HTERT RPE-1 (cell line): Measurements from ENCODE around the gene PACRG.

Source experiments
- in situ Hi-C: fragments of 300-500 bp; cut with MboI; formaldehyde crosslinking; loops from 4 replicates; pipeline ENCODE4 v1.14.3; 2020; ENCODE audit warnings: low sequenced_read_pairs

PACRG gene

GRCh38 chr6:163190786-163191185, 463.0 kb downstream of the PACRG start:
- in situ Hi-C loops, result no loop called here

- in situ Hi-C loops, result no loop called here
Measured at GRCh38 chr6:163191704-163192537, 464.1 kb downstream of the PACRG start.

GRCh38 chr6:163192591-163192990, 464.8 kb downstream of the PACRG start:
- in situ Hi-C loops, result no loop called here

GRCh38 chr6:163193326-163193725, 465.6 kb downstream of the PACRG start:
- in situ Hi-C loops, result no loop called here

- in situ Hi-C loops, result no loop called here
Measured at GRCh38 chr6:163195721-163196691, 468.2 kb downstream of the PACRG start.

- in situ Hi-C loops, result no loop called here
Measured at GRCh38 chr6:163197839-163198238, 470.1 kb downstream of the PACRG start.

GRCh38 chr6:163198396-163198795, 470.6 kb downstream of the PACRG start:
- in situ Hi-C loops, result no loop called here

GRCh38 chr6:163199371-163199770, 471.6 kb downstream of the PACRG start:
- in situ Hi-C loops, result no loop called here

- in situ Hi-C loops, result no loop called here
Measured at GRCh38 chr6:163200289-163200688, 472.5 kb downstream of the PACRG start.

- in situ Hi-C loops, result no loop called here
Measured at GRCh38 chr6:163200694-163201093, 472.9 kb downstream of the PACRG start.

- in situ Hi-C loops, result no loop called here
Measured at GRCh38 chr6:163201855-163202254, 474.1 kb downstream of the PACRG start.

- in situ Hi-C loops, result no loop called here
Measured at GRCh38 chr6:163206196-163206595, 478.4 kb downstream of the PACRG start.

GRCh38 chr6:163207431-163208383, 479.9 kb downstream of the PACRG start:
- in situ Hi-C loops, result no loop called here

- in situ Hi-C loops, result no loop called here
Measured at GRCh38 chr6:163209005-163209404, 481.2 kb downstream of the PACRG start.

- in situ Hi-C loops, result no loop called here
Measured at GRCh38 chr6:163212123-163212522, 484.3 kb downstream of the PACRG start.

- in situ Hi-C loops, result no loop called here
Measured at GRCh38 chr6:163214259-163214658, 486.5 kb downstream of the PACRG start.

GRCh38 chr6:163218361-163218894, 490.7 kb downstream of the PACRG start:
- in situ Hi-C loops, result no loop called here

- in situ Hi-C loops, result no loop called here
Measured at GRCh38 chr6:163226181-163226835, 498.5 kb downstream of the PACRG start.

GRCh38 chr6:163226836-163227485, 499.2 kb downstream of the PACRG start:
- in situ Hi-C loops, result no loop called here
